HL-60 (cell line): ENCODE results near the gene DNAJC5G.

Experiments
- DNase-seq, 2 experiments: peaks; one replicate each; pipeline ENCODE4 v3.0.0-alpha.2; 2010 to 2020; ENCODE audit warnings: low read depth in 1 of 2, low spot score in 1 of 2
- H3K27ac ChIP-seq: fragments of 250-450 bp; sonication (Bioruptor Pico); replicated peaks from 2 replicates; pipeline ENCODE4 v1.5.1; 2020; ENCODE audit warnings: mild to moderate bottlenecking, moderate library complexity
- H3K27me3 ChIP-seq: fragments of 250-450 bp; sonication (Bioruptor Pico); 2 replicates; pipeline ENCODE4 v1.5.1; 2021; ENCODE audit warnings: mild to moderate bottlenecking, moderate library complexity; ENCODE audit not compliant: insufficient read depth, poor library complexity, severe bottlenecking
- H3K4me3 ChIP-seq: replicated peaks from 2 replicates; pipeline ENCODE4 v1.5.1; 2011; ENCODE audit warnings: mild to moderate bottlenecking, control low read depth, low read length; ENCODE audit not compliant: insufficient read depth
- CTCF ChIP-seq: IDR thresholded peaks from one replicate; pipeline ENCODE4 v1.5.1; 2011; ENCODE audit warnings: low read length, control low read depth, inconsistent platforms; ENCODE audit not compliant: insufficient read depth
- GABPA ChIP-seq: IDR thresholded peaks from 2 replicates; pipeline ENCODE4 v1.6.1; 2012; ENCODE audit warnings: low read depth
- POLR2AphosphoS5 ChIP-seq: IDR thresholded peaks from 2 replicates; pipeline ENCODE4 v1.6.1; 2012; ENCODE audit warnings: low read depth
- SPI1 ChIP-seq: IDR thresholded peaks from 2 replicates; pipeline ENCODE4 v1.6.1; 2012; ENCODE audit warnings: low read depth, mild to moderate bottlenecking, borderline replicate concordance
- TF ChIP-seq, protein P1 (sequence below): IDR thresholded peaks from 2 replicates; pipeline ENCODE4 v1.6.1; 2012; ENCODE audit warnings: low read depth; ENCODE audit not compliant: insufficient replicate concordance

DNAJC5G gene

GRCh38 chr2:27312152-27312551 lies 36.9 kb downstream of the DNAJC5G start:
- TF ChIP-seq POLR2AphosphoS5, result no peak
- TF ChIP-seq, protein P1, sequence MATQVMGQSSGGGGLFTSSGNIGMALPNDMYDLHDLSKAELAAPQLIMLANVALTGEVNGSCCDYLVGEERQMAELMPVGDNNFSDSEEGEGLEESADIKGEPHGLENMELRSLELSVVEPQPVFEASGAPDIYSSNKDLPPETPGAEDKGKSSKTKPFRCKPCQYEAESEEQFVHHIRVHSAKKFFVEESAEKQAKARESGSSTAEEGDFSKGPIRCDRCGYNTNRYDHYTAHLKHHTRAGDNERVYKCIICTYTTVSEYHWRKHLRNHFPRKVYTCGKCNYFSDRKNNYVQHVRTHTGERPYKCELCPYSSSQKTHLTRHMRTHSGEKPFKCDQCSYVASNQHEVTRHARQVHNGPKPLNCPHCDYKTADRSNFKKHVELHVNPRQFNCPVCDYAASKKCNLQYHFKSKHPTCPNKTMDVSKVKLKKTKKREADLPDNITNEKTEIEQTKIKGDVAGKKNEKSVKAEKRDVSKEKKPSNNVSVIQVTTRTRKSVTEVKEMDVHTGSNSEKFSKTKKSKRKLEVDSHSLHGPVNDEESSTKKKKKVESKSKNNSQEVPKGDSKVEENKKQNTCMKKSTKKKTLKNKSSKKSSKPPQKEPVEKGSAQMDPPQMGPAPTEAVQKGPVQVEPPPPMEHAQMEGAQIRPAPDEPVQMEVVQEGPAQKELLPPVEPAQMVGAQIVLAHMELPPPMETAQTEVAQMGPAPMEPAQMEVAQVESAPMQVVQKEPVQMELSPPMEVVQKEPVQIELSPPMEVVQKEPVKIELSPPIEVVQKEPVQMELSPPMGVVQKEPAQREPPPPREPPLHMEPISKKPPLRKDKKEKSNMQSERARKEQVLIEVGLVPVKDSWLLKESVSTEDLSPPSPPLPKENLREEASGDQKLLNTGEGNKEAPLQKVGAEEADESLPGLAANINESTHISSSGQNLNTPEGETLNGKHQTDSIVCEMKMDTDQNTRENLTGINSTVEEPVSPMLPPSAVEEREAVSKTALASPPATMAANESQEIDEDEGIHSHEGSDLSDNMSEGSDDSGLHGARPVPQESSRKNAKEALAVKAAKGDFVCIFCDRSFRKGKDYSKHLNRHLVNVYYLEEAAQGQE, result no peak
- TF ChIP-seq GABPA, result no peak
- TF ChIP-seq CTCF, result no peak
- TF ChIP-seq SPI1, result no peak
- Histone ChIP-seq H3K27ac (no peak overlapping the region), H3K4me3 (no peak overlapping the region), H3K27me3 (peaks cover 2% of the 10 kb centered on the region)
- no peak for DNase-seq

DNA sequence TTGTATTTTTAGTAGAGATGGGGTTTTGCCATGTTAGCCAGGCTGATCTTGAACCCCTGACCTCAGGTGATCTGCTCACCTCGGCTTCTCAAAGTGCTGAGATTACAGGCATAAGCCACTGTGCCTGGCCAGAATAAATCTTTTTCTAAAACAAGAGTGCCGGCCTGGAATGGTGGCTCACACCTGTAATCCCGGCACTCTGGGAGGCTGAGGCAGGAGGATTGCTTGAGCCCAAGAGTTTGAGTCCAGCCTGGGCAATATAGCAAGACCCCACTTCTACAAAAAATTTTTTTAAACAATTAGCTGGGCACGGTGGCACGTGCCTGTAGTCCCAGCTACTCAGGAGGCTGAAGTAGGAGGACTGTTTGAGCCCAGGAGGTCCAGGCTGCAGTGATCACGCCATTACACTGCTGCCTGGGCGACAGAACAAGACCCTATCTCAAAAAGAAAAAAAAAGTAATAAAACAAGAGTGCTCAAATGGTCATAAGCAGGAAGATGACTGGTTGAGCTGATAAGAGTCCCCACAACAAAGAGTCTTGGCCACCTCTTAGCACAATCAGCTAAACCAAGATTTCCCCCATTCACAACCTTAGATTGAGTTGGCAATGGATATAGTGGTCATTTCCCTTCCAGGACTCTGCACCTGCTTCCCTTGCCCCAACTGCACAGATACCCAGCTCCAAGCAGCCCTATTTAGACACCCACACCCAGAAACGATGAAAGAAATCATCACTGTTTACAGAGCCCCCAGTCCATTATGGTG lies 38.8 kb downstream of the DNAJC5G start:
- Histone ChIP-seq H3K27me3 (no peaks in the 10 kb centered on the region), H3K27ac (no peak overlapping the region), H3K4me3 (no peak overlapping the region)
- TF ChIP-seq GABPA (no peak), CTCF (no peak), POLR2AphosphoS5 (no peak), SPI1 (no peak)
- TF ChIP-seq, protein P1, result no peak
- DNase-seq, result no peak

DNA sequence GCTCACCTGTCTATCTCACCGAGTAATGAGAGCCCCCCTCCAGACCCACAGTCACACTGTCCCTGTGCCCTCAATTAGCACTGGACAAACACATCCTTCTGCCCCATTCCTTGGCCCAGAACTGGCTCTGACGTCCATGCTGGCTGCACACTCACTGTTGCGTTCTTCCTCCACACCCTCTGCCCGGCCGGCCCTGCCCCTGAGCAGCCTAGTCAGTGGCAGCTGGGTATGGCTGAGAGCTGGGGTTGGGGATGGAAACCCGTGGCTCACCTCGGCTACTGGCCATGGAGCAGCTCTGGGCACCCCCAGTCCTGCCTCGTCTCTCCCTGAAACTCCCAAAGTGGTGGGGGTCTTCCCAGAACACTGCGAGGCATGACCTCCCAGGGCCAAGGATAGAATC lies 39.5 kb downstream of the DNAJC5G start:
- DNase-seq, result no peak
- TF ChIP-seq GABPA (no peak), POLR2AphosphoS5 (no peak), SPI1 (no peak), CTCF (no peak)
- TF ChIP-seq, protein P1, result no peak
- H3K4me3 ChIP-seq, result no peak overlapping the region

More for the DNA sequence above, 39.5 kb downstream of the DNAJC5G start:
- Histone ChIP-seq H3K27me3 (no peaks in the 10 kb centered on the region), H3K27ac (no peak overlapping the region)
